ENCODE measurements around the gene LHPP. TPM values are rescaled to one million over a fixed set of nuclear protein-coding genes. Genes with fewer than 3 reads are reported as not detected.

The LHPP gene
- polyA plus RNA-seq, 5 donors = 11.4 to 17.7 (median 13.0) TPM

- DNase-seq = no peak
These were observed 56.7 kb downstream of the LHPP start for GRCh38 chr10:124518366-124518765.

- DNase-seq = no peak
These were observed 59.2 kb downstream of the LHPP start for GRCh38 chr10:124520558-124521428.

- no peak for DNase-seq
These were observed 59.8 kb downstream of the LHPP start for GRCh38 chr10:124521429-124521871.

GRCh38 chr10:124522131-124522932 lies 60.7 kb downstream of the LHPP start:
- no peak for DNase-seq

- peak; percentile 59 to 60 for DNase-seq
These were observed 61.6 kb downstream of the LHPP start for GRCh38 chr10:124522933-124523871.

- DNase-seq = no peak
These were observed 62.3 kb downstream of the LHPP start for GRCh38 chr10:124523901-124524300.

- no peak for DNase-seq
These were observed 63.5 kb downstream of the LHPP start for GRCh38 chr10:124524991-124525653.

GRCh38 chr10:124525751-124526600 lies 64.4 kb downstream of the LHPP start:
- no peak for DNase-seq

- DNase-seq = no peak
These were observed 65.1 kb downstream of the LHPP start for GRCh38 chr10:124526621-124527267.

GRCh38 chr10:124527874-124528395 lies 66.3 kb downstream of the LHPP start:
- no peak for DNase-seq

GRCh38 chr10:124529661-124530214 lies 68.1 kb downstream of the LHPP start:
- no peak for DNase-seq

- peak; percentile 65 to 71 for DNase-seq
These were observed 68.6 kb downstream of the LHPP start for GRCh38 chr10:124530215-124530665.

- DNase-seq = no peak
These were observed 69.2 kb downstream of the LHPP start for GRCh38 chr10:124530816-124531215.

- DNase-seq = no peak
These were observed 70.6 kb downstream of the LHPP start for GRCh38 chr10:124532106-124532641.

- no peak for DNase-seq
These were observed 71.2 kb downstream of the LHPP start for GRCh38 chr10:124532788-124533187.

GRCh38 chr10:124533266-124533665 lies 71.6 kb downstream of the LHPP start:
- DNase-seq = no peak

- DNase-seq = peak in 1 of 2 donors; percentile 31
These were observed 72.7 kb downstream of the LHPP start for GRCh38 chr10:124534231-124534798.
